Measurements from ENCODE around the gene SEPTIN5. TPM values are rescaled to one million over a fixed set of nuclear protein-coding genes. Genes with fewer than 3 reads are reported as not detected.

The SEPTIN5 gene
- total RNA-seq, 1 donor from 2014 or later: 141 TPM

- intact Hi-C loops (cut with micrococcal nuclease): no loop called here
- DNase-seq: no peak
- H3K4me3 ChIP-seq: no peak overlapping the region
- peak overlapping the region; percentile 30 for H3K27ac ChIP-seq (replicated peaks)
- TF ChIP-seq CTCF (IDR thresholded peaks at IDR 0.05; ENCODE audit: borderline replicate concordance): no peak
- H3K4me1 ChIP-seq: peaks cover 15% of the 10 kb centered on the region
- H3K36me3 ChIP-seq: no peaks in the 10 kb centered on the region
- no peaks in the 10 kb centered on the region for H3K9me3 ChIP-seq (replicated peaks)
- peaks cover 37% of the 10 kb centered on the region for H3K27me3 ChIP-seq (ENCODE audit: low read depth)
These were observed 23.8 kb downstream of the SEPTIN5 start for GRCh38 chr22:19737846-19738663.

- peaks cover 15% of the 10 kb centered on the region for H3K4me1 ChIP-seq
- peaks cover 37% of the 10 kb centered on the region for H3K27me3 ChIP-seq (ENCODE audit: low read depth)
- TF ChIP-seq CTCF (IDR thresholded peaks at IDR 0.05; ENCODE audit: borderline replicate concordance): no peak
- no peaks in the 10 kb centered on the region for H3K9me3 ChIP-seq (replicated peaks)
- intact Hi-C loops (cut with micrococcal nuclease): no loop called here
- DNase-seq: no peak
- no peak overlapping the region for H3K27ac ChIP-seq (replicated peaks)
- H3K4me3 ChIP-seq: no peak overlapping the region
- no peaks in the 10 kb centered on the region for H3K36me3 ChIP-seq
These were observed 24.6 kb downstream of the SEPTIN5 start for GRCh38 chr22:19738664-19739447.

DNA sequence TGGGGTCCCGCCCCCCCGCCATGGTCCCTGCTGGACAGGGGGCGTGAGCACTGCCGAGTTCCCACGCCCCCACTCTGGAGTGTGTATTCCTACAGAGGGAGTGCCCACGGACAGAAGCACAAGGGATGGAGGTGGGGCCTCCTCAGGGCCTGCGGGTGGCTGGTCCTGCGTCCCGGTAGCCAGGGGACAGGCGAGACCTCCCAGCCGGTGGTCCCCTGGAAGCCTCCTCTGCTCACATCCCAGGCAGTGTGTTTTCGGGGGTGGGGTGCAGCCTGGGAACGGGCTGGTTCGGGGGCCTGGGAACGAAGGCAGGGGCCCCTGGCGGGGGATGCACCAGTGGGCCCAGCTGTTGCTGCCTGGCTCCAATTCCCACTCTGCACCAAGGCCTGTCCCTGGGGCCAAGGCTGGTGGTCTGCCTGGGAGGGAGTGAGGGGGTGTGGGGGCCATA, 25.2 kb downstream of the SEPTIN5 start:
- no peak for DNase-seq
- Histone ChIP-seq H3K9me3 (replicated peaks) (no peaks in the 10 kb centered on the region), H3K27ac (replicated peaks) (no peak overlapping the region), H3K36me3 (no peaks in the 10 kb centered on the region), H3K4me3 (no peak overlapping the region), H3K4me1 (peaks cover 21% of the 10 kb centered on the region), H3K27me3 (ENCODE audit: low read depth) (peaks cover 37% of the 10 kb centered on the region)
- intact Hi-C loops (cut with micrococcal nuclease): no loop called here
- TF ChIP-seq CTCF (IDR thresholded peaks at IDR 0.05; ENCODE audit: borderline replicate concordance): no peak

DNA sequence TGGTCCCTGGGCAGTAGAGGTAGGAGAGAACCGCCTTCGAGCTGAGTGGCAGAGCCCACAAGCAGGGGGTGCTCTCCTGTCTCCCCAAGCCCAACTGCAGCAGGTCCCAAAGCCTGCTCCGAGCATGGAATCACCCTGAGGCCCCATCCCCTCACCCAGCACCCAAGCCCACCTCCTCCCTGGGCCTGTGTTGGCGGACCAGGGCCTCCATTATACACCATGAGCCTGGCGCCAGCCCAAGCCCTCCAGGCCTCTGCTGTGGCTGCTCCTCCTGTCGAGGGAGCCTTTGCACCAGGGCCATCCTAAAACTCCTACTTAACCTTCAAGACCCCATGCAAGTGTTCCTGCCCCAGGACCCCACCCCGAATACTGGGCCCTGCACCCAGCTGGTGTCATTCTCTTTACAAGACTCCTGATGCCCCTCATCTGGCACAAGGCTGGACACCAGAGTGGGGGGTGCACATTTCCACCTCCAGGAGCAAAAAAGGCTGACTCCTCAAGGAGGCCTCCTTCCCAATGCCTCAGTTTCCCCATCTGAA, 25.7 kb downstream of the SEPTIN5 start:
- DNase-seq: no peak
- H3K4me3 ChIP-seq: no peak overlapping the region
- H3K36me3 ChIP-seq: no peaks in the 10 kb centered on the region
- H3K9me3 ChIP-seq (replicated peaks): no peaks in the 10 kb centered on the region
- H3K27ac ChIP-seq (replicated peaks): no peak overlapping the region
- intact Hi-C loops (cut with micrococcal nuclease): no loop called here
- peaks cover 26% of the 10 kb centered on the region for H3K4me1 ChIP-seq
- peaks cover 37% of the 10 kb centered on the region for H3K27me3 ChIP-seq (ENCODE audit: low read depth)
- no peak for TF ChIP-seq CTCF (IDR thresholded peaks at IDR 0.05; ENCODE audit: borderline replicate concordance)

- H3K36me3 ChIP-seq: no peaks in the 10 kb centered on the region
- H3K4me3 ChIP-seq: no peak overlapping the region
- H3K9me3 ChIP-seq (replicated peaks): no peaks in the 10 kb centered on the region
- H3K27me3 ChIP-seq (ENCODE audit: low read depth): peaks cover 37% of the 10 kb centered on the region
- DNase-seq: no peak
- intact Hi-C loops (cut with micrococcal nuclease): no loop called here
- TF ChIP-seq CTCF (IDR thresholded peaks at IDR 0.05; ENCODE audit: borderline replicate concordance): no peak
- no peak overlapping the region for H3K27ac ChIP-seq (replicated peaks)
- H3K4me1 ChIP-seq: peaks cover 32% of the 10 kb centered on the region
These were observed 26.3 kb downstream of the SEPTIN5 start for GRCh38 chr22:19740586-19740985.
